Measurements from ENCODE around the gene HOXB6.

Gene HOXB6

DNA sequence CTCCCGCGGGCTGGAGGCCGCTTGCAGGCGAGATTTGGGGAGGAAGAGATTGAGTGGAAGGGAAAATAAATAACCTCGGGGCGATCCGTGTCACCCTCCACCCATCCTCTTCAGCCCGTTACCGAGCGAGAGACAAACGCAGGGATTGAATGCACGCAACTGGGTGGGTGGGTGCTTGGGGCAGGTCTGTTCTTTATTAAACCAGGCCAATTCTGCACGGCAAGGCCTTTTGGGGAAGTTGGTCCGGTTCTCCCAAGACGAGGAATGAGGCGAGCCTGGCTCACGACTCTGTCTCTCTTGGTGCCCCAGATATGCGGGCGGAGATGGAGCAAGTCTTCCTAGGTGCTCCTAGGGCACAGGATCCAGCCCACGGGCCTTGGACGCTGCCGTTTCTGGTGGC, 6.4 kb upstream of the HOXB6 start:
- DNase-seq (ENCODE audit: low read depth in 2 of 3, low spot score in 1 of 3), result no peak

DNA sequence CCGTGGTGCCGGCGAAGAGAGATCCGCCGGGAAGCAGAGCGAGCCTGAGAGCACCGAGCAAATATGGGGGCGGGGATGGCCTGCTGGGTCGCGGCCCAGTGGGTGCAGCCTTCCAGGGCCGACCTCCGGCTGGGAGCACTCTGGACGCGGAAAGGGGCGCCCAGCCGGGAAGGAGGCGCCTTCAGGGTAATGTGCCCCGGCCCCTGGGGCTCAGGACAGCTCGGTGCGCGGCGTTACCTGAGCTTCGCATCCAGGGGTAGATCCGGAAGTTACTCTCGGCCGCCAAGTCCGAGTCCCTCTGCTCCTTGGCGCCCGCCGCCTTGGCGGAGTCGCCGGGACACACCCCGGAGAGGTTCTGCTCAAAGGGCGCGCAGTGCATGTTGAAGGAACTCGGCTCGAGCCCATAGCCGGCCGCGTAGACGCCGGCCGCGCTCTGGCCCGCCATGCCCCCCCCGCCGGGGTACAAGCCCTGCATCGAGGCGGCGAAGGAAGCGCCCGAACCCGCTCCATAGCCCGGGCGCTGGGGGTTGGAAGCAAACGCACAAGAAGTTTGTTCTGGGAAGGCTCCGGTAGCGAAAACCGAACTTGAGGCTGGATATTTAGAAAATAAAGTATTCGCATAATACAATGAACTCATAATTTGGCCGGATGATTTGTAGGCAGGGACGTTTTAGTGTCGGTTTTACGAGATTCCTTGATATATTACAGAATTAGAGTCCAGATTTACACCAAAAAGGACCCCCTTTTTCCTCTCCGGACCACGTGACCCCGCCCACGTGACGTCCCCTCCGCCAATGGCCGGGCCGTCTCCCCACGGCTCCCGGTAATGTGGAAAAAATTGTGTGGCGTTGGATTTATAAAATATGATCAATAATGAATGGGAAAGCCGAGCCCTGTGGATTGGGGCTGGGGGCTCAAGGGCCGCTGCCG, 5.8 kb upstream of the HOXB6 start, which contains the start of gene HOXB7:
Gene HOXB7 (minus strand): TSS at position 736 of the 930 bp plus-strand sequence. CDS start 99 bp downstream, at position 637.
- DNase-seq (ENCODE audit: low read depth in 2 of 3, low spot score in 1 of 3), result peak in 2 of 3 donors; percentile 61 to 70

DNA sequence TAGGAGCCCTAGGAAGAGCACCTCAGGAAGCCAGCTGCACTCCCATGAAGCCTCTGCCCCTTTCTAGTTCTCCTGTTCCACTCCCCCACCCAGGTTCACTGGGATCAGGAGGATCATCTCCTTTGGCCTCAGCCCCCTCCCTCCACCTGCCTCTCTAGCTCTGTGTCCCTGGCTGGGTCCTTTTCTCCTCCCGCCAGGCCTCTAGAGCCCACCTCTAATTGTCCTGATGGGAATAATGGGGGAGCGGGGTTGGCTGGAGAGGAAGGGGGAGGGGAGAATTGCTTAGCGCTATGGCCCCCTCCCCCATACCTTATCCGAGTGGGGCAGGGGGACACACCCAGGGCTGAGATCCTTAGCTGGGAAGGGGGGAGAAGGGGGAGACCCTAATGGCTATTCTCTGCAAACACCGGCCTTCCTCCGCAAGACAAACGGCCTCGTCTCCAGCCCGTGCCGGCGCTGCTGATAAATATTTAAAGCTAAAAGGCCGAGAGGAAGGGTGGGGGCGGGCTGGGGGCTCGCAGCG, 5.0 kb upstream of the HOXB6 start:
- DNase-seq (ENCODE audit: low read depth in 2 of 3, low spot score in 1 of 3), result no peak

DNA sequence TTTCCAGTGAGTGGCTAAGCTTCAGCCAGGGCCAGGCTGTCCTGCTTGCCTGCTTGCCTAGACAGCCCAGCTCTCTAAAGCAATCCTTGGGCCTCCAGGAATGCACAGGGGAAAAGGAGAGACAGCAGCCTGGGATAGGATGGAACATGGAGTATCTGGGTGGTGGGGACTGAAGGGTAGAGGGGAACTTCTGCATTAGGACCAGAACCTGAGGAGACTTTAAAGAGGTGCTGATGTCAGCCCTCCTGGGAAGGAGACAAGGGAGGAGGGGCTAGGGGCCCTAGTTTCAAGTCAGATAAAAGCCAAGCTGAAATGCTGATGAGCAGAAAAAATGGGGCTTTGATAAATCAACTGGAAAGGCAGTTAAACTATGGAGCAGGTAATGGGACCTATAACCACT, 4.2 kb upstream of the HOXB6 start:
- DNase-seq (ENCODE audit: low read depth in 2 of 3, low spot score in 1 of 3), result no peak

DNA sequence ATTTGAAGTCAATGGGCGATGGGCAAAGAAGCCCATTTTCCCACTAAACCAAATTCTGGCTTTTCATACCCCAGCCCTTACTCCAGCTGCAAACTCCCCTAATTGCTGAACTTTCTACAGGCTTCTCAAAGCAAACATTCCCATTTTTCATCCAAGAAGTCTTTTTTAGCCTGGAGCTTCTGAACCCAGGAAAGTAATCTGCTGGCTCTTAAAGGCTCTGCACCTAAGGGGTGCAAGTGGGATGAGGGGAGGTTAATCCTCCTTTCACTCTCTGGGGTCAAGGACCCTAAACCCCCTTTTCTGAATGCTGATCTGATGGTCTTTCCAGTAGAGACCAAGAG, 3.7 kb upstream of the HOXB6 start:
- no peak for DNase-seq (ENCODE audit: low read depth in 2 of 3, low spot score in 1 of 3)

DNA sequence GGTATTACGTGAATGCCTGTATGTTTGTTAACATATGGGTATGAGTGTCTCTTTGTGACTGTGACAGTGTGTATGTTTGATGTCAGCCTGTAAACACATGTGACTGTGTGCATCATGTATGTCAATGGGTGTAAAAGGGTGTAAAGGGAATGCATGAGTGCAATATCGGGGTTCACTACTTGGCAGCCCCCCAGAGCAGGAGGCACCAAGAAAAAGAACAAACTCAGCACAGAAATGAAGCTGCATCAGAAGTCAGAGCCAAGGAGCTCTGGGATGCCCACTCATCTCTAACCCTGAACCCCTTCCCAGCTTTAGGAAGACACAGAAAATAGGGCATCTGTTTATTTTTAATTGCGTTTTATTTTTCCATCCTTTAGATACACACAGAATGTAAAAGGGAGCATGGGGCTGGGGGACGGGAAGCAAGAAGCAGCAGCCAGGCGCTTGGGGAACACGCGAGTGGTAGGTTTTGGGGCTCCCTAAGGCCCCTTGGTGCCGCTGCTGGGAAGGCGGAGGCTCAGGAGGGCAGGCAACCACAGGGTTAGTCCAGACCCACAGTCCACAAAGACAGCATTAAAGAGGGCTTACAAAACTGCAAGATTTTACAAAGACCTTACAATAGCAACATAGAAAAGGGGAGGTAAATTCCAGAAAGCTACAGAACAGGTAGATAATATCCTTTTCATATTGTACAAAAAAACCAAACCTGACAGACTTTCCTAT, 2.3 kb upstream of the HOXB6 start:
- no peak for DNase-seq (ENCODE audit: low read depth in 2 of 3, low spot score in 1 of 3)

DNA sequence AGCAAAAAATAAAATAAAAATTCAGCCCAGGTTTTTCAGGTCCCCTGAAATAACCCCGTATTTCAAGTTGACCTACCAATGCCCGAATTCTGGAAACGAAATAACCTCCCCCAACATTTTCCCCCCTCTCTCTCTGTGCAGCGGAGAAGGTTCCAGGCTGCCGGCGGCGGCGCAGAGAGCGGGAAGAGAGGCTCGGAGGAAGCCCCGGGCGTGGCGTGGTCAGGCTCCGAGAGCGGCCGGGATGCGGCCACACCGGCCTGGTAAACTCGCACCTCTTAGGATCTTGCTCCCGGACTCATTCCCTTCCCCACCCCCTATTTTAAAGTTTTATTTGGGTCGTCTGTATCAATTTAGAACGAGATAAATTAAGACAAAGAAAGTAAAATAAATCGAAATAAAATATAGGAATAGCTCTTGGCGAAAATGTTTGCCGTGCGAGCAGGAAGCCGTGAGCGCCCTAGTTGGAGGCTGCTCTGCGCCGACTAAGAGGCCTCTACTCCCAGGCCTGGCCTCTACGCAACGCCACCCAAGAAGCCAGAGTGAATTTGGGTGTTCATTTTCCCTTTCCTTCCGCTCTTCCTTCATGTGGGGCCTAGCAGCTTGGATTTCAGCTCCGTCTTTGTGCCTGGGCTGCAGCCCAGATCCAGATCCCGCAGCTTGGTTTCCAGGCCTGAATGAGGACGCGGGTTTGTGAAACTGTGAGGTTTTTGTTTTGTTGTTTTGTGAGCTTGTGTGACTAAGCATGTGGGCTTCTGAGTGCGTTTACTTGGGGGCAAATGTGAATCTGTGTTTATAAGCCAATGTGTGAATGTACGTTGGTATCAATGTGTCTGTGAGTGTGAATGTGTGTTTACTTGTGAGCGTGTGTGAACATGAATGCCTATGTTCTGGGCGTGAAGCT, 1.5 kb upstream of the HOXB6 start:
- no peak for DNase-seq (ENCODE audit: low read depth in 2 of 3, low spot score in 1 of 3)

DNA sequence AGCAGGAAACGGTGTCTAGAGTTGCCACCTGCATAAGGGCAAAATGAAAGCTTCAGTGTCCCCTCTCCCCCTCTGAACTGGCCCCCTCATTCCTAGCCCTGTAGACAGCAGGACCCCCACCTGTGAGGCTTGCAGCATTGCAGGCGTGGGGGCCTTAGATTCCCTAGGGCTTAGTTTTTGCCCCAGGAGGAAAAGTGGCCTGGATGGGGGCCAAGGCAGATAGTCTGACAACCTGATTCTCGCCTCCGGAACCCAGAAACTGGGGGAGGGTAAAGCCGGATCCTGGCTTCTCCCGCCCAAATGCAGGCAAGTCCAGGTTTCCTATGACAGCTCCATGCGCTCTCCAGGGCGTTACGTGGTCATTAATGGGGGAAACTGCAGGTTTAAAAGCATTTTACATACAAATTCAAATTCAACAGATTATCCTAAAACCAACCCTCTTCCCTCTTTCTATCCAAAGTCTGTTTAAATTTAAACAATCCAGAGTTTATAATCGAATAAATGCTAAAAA, 678 bp upstream of the HOXB6 start:
- DNase-seq (ENCODE audit: low read depth in 2 of 3, low spot score in 1 of 3), result no peak

DNA sequence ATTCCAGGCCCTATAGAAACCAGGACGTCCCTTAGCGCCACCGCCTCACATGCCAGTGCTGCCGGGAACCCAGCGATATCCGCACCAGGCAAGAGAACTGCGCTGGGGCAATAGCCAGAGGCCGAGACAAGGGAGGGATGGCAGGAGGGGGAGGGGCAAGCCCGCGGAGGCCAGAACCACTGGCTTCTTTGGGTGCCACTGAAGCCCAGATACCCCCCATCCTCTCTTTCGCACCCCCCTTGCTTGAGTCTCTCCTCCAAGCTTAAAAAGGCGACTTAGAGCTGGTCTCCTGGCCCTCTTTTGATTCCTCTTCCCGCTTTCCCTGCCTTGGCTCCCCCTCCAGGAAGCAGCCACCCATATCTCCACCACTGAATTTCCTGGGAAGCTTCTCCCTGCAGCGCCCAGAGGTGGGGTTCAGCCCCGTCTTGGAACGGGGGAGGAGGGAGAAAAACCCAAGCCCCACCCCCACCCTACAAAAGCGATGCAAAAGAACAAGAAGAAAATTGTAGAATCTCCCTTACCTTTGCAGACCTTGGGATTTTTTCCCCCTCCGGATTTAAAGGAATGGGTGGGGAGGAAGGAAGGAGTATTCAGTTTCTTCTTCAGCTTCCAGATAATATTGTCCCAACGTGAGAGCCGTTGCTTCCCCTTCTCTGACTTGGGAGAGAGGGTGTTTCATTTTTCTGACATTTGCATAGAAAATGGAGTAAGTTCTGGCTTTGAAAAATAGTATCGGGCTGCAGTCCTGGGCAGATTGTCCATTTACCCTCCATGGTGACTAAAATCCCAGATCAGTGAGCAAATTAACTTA, 622 bp downstream of the HOXB6 start:
- DNase-seq (ENCODE audit: low read depth in 2 of 3, low spot score in 1 of 3), result no peak

DNA sequence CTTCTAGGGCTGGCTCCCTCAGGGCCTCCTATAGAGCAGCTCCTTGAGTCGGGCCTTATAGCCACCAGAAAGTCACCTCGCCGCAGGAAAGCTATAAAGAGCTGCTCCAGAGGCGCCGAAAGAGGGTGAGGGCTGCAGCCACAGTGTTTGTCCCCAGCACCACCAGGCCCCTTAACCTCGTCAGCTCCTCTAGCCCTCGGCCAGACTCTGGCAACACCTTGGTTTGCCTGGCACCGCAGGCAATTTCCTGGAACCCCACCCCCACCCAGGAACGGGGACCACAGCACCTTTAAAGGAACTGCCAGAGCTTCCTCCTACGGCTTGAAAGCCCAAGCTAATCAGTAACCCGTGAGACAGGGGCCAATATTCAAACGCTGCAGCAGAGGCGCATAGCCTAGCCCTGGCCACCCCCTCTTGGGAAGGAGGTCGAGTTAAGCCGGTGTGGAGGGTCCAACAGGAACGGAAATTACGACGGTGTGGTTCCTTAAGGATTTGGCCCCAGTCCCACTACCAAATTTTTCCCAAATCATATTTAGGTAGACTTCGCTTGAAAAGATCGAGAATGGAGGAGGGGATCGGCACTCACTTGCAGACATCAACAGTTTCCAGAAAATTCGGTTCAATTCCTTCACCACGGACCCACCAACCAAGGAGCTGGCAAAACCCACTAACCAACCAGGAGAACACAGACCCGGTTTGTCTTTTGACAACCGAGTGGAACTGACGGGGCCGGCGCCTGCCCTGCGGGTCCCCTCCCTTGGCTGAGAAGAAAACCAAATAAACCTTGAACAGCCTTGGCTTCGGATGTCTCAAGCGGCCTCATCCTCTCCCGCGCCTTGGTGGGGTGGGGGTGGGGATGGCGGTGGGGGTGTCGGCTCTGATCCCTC, 3.0 kb downstream of the HOXB6 start:
- no peak for DNase-seq (ENCODE audit: low read depth in 2 of 3, low spot score in 1 of 3)

DNA sequence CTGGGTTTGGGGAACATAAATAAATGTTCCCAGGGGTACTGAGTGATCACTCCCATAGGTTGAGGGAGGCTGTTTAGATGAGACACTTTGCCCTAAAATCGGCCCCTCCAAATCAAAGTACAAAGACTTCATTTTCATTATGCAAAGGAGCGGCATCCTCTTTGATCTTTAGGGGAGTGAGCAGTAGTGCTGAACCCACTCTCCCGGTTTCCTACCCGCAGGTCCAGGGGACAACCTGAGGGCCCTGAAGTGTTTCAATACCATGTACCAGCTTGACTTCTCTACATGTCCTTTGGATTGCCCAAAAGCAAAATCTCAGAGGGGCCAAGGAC, 3.6 kb downstream of the HOXB6 start:
- no peak for DNase-seq (ENCODE audit: low read depth in 2 of 3, low spot score in 1 of 3)

DNA sequence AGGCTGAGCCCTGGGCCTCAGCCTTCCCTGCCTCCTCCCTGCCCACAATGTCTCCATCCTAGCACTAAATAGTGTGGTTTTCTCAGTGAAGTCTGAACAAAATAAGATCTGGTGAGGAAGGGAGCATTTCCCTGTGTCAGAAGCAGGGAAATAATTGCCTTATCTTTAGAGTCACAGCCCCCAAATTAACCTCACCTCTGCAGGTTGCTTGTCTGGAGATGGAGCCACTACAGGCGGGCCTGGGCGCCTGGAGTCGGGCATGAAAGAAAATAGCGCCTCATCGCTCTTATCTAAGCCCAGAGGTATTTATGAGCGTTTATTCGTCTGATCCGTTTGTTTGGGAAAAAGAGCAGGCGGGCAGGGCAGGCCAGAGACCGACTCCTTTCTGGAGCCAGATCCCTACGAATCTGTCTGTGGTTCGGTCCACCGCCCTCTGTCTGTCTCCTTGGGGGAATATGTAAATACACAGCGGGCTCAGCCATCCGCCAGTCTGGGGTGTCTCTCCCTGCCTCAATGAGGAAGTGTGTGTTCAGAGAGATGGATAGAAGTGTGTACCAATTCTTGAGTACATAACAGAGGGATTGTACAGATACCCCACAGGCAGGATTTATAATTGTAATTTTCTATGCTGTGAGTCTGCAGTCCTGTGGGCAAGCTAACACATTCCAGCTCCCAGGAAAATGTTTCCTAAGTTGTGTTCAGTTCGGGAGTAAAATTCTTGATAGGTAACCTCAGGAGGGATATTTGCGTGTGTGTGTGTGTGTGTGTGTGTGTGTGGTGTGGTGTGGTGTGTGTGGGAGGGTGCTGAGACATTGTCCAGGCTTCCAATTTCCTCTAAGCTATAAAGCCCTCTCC, 4.3 kb downstream of the HOXB6 start:
- no peak for DNase-seq (ENCODE audit: low read depth in 2 of 3, low spot score in 1 of 3)

DNA sequence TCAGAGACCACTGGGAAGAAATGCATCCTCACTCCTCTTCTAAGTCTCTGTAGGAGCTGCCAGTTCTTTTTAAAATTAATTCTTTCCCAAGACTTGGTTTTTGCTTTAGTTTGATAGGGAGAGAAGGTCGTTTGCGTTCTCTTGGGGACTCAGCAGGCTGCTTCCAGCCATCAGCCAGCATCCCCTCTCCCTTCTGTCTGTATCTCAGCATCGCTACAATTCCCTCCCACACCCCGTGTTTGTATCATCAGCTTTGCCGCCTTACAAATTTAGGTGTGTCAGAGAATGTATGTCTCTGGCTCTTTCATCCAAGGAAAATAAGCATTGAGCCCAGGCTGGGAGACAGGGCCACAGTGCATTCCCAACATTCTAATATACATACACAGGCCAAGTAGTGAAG, 5.4 kb downstream of the HOXB6 start:
- no peak for DNase-seq (ENCODE audit: low read depth in 2 of 3, low spot score in 1 of 3)

DNA sequence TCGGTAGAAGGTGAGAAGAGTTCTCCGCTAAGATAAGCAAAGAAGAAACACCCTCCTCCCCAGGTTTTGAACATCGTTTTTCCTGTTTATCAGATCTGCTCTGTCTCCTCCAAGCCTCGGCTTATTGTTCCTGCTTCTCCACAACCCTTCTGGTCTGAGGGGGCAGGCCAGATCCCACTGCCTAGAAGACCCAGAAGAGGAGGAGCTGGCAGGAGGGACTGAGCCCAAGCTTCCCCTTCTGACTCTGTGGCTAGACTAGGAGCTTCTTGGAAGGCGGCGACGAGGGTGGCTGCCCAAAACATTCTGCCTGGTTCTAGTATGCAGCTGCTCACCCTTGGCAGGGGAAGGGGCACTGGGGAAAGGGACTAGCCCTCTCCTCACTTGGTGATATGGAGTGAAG, 6.0 kb downstream of the HOXB6 start:
- DNase-seq (ENCODE audit: low read depth in 2 of 3, low spot score in 1 of 3), result no peak

DNA sequence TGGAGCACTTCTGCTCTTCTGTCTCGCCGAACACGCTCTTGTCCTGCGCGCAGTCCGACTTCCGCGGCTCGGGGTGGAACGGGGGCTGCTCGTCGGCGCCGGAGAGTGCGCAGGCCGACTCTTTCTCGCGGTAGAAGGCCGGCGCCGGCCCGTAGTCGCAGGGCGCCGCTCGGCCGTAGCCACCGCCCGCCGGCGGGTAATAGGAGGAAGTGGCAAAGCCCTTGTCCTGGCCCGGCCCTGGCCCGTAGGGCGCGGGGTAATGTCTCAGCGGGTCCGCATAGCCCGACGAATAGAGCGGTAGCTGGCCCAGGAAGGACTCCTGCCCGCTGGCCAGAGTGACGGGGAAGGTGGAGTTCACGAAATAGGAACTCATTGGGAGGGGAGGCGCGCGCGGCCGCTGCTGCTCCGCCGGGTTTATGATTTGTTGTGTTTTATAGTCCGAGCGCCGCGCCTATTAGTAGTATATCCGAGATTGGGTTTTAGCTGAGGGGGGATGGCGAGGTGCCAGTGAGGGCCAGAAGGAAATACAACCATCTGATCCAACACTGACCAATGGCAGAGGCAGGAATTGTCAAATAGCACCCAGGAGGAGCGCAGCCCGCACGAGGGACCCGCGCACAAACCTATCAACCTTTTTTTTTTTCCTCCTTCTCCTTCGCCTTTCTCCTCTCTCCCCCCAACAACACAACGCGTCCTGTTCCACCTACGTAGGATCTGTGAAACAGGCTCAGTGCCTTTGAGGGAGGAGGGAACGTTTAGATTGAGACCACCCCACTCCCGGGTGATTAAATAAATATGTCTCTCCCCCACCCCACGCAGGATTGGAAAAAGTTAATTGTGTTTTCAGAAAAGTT, 6.8 kb downstream of the HOXB6 start:
- DNase-seq (ENCODE audit: low read depth in 2 of 3, low spot score in 1 of 3), result no peak

DNA sequence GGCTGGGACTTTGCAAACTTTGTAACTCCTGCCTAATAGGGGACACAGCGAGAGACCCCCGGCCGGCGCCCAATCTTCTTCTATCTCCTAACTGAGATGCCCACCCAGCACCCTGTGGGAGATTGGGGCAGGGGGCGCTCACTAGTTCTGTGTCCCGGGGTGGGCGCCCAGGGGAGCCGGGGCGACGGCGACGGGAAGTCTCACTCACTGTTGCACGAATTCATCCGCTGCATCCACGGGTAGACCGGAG, 7.3 kb downstream of the HOXB6 start:
- no peak for DNase-seq (ENCODE audit: low read depth in 2 of 3, low spot score in 1 of 3)

DNA sequence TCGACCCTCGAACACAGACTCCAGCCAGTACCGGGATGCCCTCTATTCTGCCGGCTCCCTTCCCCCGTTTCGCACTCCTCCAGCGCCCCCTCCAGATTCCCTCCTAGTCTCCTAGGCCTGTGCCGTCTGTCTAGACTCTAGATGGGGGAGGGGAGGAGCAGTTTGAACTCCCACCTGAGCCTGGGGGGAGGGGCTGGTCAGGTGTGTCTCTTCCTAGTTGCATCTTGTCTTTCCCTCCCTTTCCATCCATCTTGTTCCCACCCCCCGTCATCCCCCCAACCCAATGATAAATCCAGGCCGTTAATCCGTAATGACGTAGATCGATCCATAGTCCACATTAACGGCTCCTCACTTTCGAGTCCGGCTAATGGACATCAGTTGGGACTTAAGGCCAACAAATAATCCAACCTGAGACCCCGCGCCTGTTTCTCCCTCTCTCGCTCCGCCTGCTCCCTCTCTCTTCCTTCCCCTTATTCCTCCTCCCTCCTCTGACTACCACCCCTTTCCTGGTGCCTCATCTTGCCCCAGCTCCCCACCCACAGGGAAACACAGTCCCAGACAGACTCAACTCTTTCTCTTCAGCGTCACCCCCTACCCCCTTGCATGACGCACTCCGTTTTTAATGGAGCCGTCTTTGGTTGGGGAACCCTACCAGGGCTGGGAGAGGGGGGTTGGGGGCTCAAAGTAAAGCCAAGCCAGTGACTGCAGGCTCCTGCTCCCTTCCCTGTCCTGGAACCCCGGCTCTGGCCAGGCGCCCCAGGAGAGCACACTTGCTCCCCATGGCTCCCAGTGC, 7.9 kb downstream of the HOXB6 start:
- DNase-seq (ENCODE audit: low read depth in 2 of 3, low spot score in 1 of 3), result no peak
